Activated CD8-positive, alpha-beta T cell treated with anti-CD3 and anti-CD28 coated beads for 36 hours (primary cell): ENCODE data around the gene PTPN14. TPM values are rescaled to one million over a fixed set of nuclear protein-coding genes. Genes with fewer than 3 reads are reported as not detected.

Experiments
- ATAC-seq: fragments of 200-7000 bp; cut with Tn5 transposase; one replicate; pipeline ENCODE4 v1.10.0; 2021; ENCODE audit warnings: mild to moderate bottlenecking, moderate library complexity
- CTCF ChIA-PET: fragments of 350-600 bp; sonication (Branson Sonifier 250); formaldehyde crosslinking; loops from one replicate; lab custom pipeline; 2021; ENCODE audit warnings: antibody characterized with exemption; lab: Charles Lee
- POLR2A ChIA-PET: fragments of 350-600 bp; sonication (Branson Sonifier 250); formaldehyde crosslinking; loops from one replicate; lab custom pipeline; 2021; ENCODE audit warnings: antibody characterized with exemption; lab: Charles Lee
- DNase-seq: peaks from one replicate; pipeline ENCODE4 v3.0.0-alpha.2; 2020
- H3K27ac Mint-ChIP-seq: one replicate; pipeline ENCODE4 v1.8.0; 2021; ENCODE audit warnings: mild to moderate bottlenecking, mixed read lengths
- H3K27me3 Mint-ChIP-seq: one replicate; pipeline ENCODE4 v1.8.0; 2021; ENCODE audit warnings: mixed read lengths
- H3K36me3 Mint-ChIP-seq: one replicate; pipeline ENCODE4 v1.8.0; 2021; ENCODE audit warnings: low read depth, mixed read lengths
- H3K4me1 Mint-ChIP-seq: one replicate; pipeline ENCODE4 v1.8.0; 2021; ENCODE audit warnings: low read depth, mixed read lengths
- H3K4me3 Mint-ChIP-seq: one replicate; pipeline ENCODE4 v1.8.0; 2021; ENCODE audit warnings: mild to moderate bottlenecking, moderate library complexity, mixed read lengths
- H3K9me3 Mint-ChIP-seq: one replicate; pipeline ENCODE4 v1.8.0; 2021; ENCODE audit warnings: mixed read lengths
- CTCF ChIP-seq: fragments of 200-600 bp; IDR thresholded peaks from one replicate; pipeline ENCODE4 v1.8.0; 2022; ENCODE audit warnings: antibody characterized with exemption, mild to moderate bottlenecking
- intact Hi-C: fragments of 100-400 bp; cut with micrococcal nuclease; formaldehyde crosslinking; loops from one replicate; pipeline ENCODE4 v1.10.0; 2022
- total RNA-seq, 2 experiments: library from RNA; stranded (reverse); gene quantifications; one replicate each; pipeline ENCODE4 v1.2.3, GENCODE V29; 2021

The PTPN14 gene
- total RNA-seq, 2 experiments from 2014 or later = 0.27 to 0.34 TPM

- no peaks in the 10 kb centered on the region for H3K9me3 Mint-ChIP-seq
- CTCF ChIA-PET = interaction anchor here (1.3 to 2.3 kb wide), 3 partner anchors 11 to 207 kb away, joined by 3 to 8 read pairs (median 4); no protein-coding TSS in a partner anchor
- no peaks in the 10 kb centered on the region for H3K4me1 Mint-ChIP-seq
- intact Hi-C loops = no loop called here
- H3K27me3 Mint-ChIP-seq = peaks cover 9% of the 10 kb centered on the region
- no peak overlapping the region for H3K4me3 Mint-ChIP-seq
- POLR2A ChIA-PET = interaction anchor here (1.1 kb wide), 1 partner anchor 10 kb away, joined by 3 read pairs; no protein-coding TSS in a partner anchor
- no peak for TF ChIP-seq CTCF
- DNase-seq (no peak), ATAC-seq (no peak)
- H3K27ac Mint-ChIP-seq = no peak overlapping the region
- H3K36me3 Mint-ChIP-seq = no peaks in the 10 kb centered on the region
These were observed 12.9 kb downstream of the PTPN14 start for GRCh38 chr1:214538496-214538895.

GRCh38 chr1:214537872-214538473 is 13.4 kb downstream of the PTPN14 start:
- Mint-ChIP-seq H3K4me1 (no peaks in the 10 kb centered on the region), H3K4me3 (no peak overlapping the region), H3K9me3 (no peaks in the 10 kb centered on the region), H3K27ac (no peak overlapping the region), H3K27me3 (peaks cover 9% of the 10 kb centered on the region), H3K36me3 (no peaks in the 10 kb centered on the region)
- no peak for ATAC-seq
- intact Hi-C loops = no loop called here
- POLR2A ChIA-PET = interaction anchor here (1.1 kb wide), 1 partner anchor 10 kb away, joined by 3 read pairs; no protein-coding TSS in a partner anchor
- no peak for TF ChIP-seq CTCF
- no peak for DNase-seq
- CTCF ChIA-PET = interaction anchor here (1.6 to 2.3 kb wide), 2 partner anchors 12 to 206 kb away, joined by 4 to 8 read pairs; no protein-coding TSS in a partner anchor

GRCh38 chr1:214537219-214537618 is 14.2 kb downstream of the PTPN14 start:
- no peak overlapping the region for H3K27ac Mint-ChIP-seq
- ChIA-PET CTCF (no interaction called here), POLR2A (no interaction called here)
- peaks cover 6% of the 10 kb centered on the region for H3K27me3 Mint-ChIP-seq
- H3K36me3 Mint-ChIP-seq = no peaks in the 10 kb centered on the region
- TF ChIP-seq CTCF = no peak
- H3K4me3 Mint-ChIP-seq = no peak overlapping the region
- H3K9me3 Mint-ChIP-seq = no peaks in the 10 kb centered on the region
- ATAC-seq (no peak), DNase-seq (no peak)
- H3K4me1 Mint-ChIP-seq = no peaks in the 10 kb centered on the region
- intact Hi-C loops = no loop called here

DNA sequence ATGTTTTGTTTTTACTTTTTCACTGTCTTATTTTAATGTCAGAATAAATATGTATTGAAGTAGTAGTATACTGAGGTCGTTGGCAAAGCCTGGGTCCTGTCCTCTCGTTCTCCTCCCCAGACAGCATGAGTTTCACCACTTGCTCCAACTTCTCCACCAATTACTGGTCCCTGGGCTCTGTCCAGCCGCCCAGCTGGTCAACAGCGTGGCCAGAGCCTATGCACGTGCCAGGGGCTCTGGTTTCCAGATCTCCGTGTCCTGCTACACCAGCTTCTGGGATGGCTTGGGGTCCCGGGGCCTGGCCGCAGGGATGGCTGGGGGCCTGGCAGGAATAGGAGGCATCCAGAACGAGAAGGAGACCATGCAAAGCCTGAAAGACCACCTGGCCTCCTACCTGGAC is 19.3 kb downstream of the PTPN14 start:
- Mint-ChIP-seq H3K27me3 (peaks cover under 1% of the 10 kb centered on the region), H3K36me3 (no peaks in the 10 kb centered on the region), H3K4me3 (no peak overlapping the region), H3K9me3 (no peaks in the 10 kb centered on the region), H3K27ac (no peak overlapping the region), H3K4me1 (no peaks in the 10 kb centered on the region)
- ATAC-seq (no peak), DNase-seq (no peak)
- no peak for TF ChIP-seq CTCF
- intact Hi-C loops = no loop called here
- ChIA-PET CTCF (no interaction called here), POLR2A (no interaction called here)

DNA sequence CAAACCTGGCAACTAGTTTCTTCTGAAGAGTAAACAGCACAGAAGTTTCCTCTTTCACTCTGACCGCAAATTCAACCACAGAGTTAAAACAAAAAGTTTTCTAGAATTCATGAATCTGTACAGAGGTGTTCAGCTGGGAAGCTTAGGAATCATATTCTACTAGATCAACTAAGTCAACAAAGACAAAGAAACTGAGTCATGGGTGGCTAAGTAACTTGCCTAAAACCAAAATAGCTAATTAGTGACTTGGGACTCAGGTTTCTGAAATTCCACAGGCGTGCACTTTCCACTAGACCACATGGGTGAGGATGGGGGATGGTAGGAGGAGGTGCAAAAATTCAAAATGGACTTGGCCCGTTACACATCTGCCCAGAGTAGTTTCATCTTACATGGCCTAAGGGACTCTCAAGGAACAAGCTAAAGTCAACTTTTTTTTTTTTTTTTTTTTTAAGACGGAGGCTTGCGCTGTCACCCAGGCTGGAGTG is 25.8 kb downstream of the PTPN14 start:
- ChIA-PET POLR2A (interaction anchor here (0.9 kb wide), 2 partner anchors 16 to 104 kb away, joined by 3 read pairs; no protein-coding TSS in a partner anchor), CTCF (no interaction called here)
- intact Hi-C loops = no loop called here
- peaks cover 7% of the 10 kb centered on the region for H3K27me3 Mint-ChIP-seq
- no peaks in the 10 kb centered on the region for H3K9me3 Mint-ChIP-seq
- peaks cover 4% of the 10 kb centered on the region for H3K4me1 Mint-ChIP-seq
- DNase-seq = no peak
- ATAC-seq = no peak
- no peak overlapping the region for H3K27ac Mint-ChIP-seq
- no peak overlapping the region for H3K4me3 Mint-ChIP-seq
- H3K36me3 Mint-ChIP-seq = no peaks in the 10 kb centered on the region
- no peak for TF ChIP-seq CTCF
